GM13976 (cell line): Measurements from ENCODE around the gene YPEL3.
A peak's percentile ranks its signal among the peaks of the same experiment; 100 is the strongest.

Experiments used
- DNase-seq: peaks from one replicate; pipeline ENCODE4 v3.0.0; 2012; ENCODE audit warnings: low spot score
- CTCF ChIP-seq: IDR thresholded peaks from 2 replicates; pipeline ENCODE4 v1.5.1; 2012; ENCODE audit warnings: borderline replicate concordance, mild to moderate bottlenecking; ENCODE audit not compliant: insufficient read depth; ENCODE audit errors: extremely low read depth, missing control alignments, control extremely low read depth
- in situ Hi-C: fragments of 300-500 bp; cut with MboI; formaldehyde crosslinking; loops from one replicate; pipeline ENCODE4 v1.12.0; 2022; ENCODE audit warnings: low sequenced_read_pairs, mixed read lengths, inconsistent platforms; ENCODE audit not compliant: unreplicated experiment

YPEL3 gene

GRCh38 chr16:30091474-30092372, 4.3 kb downstream of the YPEL3 start, which contains the start of gene TBX6:
TBX6 (minus strand) TSS chr16:30091924; CDS start chr16:30091193, 731 bp downstream.
- peak; percentile 96 for DNase-seq
- in situ Hi-C loops: no loop called here
- TF ChIP-seq CTCF: peak; percentile 96

GRCh38 chr16:30090610-30091331, 5.2 kb downstream of the YPEL3 start:
- TF ChIP-seq CTCF: no peak
- no peak for DNase-seq
- in situ Hi-C loops: no loop called here

- in situ Hi-C loops: no loop called here
- TF ChIP-seq CTCF: no peak
- no peak for DNase-seq
Observed at GRCh38 chr16:30088832-30089624, 7.0 kb downstream of the YPEL3 start.

- TF ChIP-seq CTCF: no peak
- no peak for DNase-seq
- in situ Hi-C loops: no loop called here
Observed at GRCh38 chr16:30088237-30088831, 7.7 kb downstream of the YPEL3 start.

- in situ Hi-C loops: no loop called here
- DNase-seq: no peak
- TF ChIP-seq CTCF: no peak
Observed at GRCh38 chr16:30087181-30087898, 8.7 kb downstream of the YPEL3 start.
